Sigmoid colon (tissue), 7 donors: ENCODE results near the gene OR51M1. TPM values are rescaled to one million over a fixed set of nuclear protein-coding genes. Genes with fewer than 3 reads are reported as not detected.
A peak's percentile ranks its signal among the peaks of the same experiment; 100 is the strongest.

Experiments
- DNase-seq: peaks from one replicate; pipeline ENCODE4 v3.0.0-alpha.2; 2019
- H3K27ac ChIP-seq, 4 donors: fragments of 200-600 bp; sonication (generic); one replicate each; pipeline ENCODE4 v1.5.1; 2016 to 2019; ENCODE audit warnings: mild to moderate bottlenecking in 1 of 4
- H3K27me3 ChIP-seq, 3 donors: fragments of 200-600 bp; sonication (generic); one replicate each; pipeline ENCODE4 v1.5.1; 2019; ENCODE audit warnings: mild to moderate bottlenecking in 1 of 3
- H3K36me3 ChIP-seq, 4 donors: fragments of 200-600 bp; sonication (generic); one replicate each; pipeline ENCODE4 v1.5.1; 2016 to 2019
- H3K4me1 ChIP-seq, 4 donors: fragments of 200-600 bp; sonication (generic); one replicate each; pipeline ENCODE4 v1.5.1; 2017 to 2019
- H3K4me3 ChIP-seq, 4 donors: fragments of 200-600 bp; sonication (generic); one replicate each; pipeline ENCODE4 v1.5.1; 2017 to 2019; ENCODE audit warnings: mild to moderate bottlenecking in 2 of 4, moderate library complexity in 1 of 4
- H3K9me3 ChIP-seq, 4 donors: fragments of 200-600 bp in 3 of 4; sonication (generic) in 3 of 4; one replicate each; pipeline versions ENCODE4 v1.5.1 to v1.6.1; 2013 to 2019
- CTCF ChIP-seq, 4 experiments: fragments of 450-650 bp in 3 of 4; fragments of 200-600 bp in 1 of 4; IDR thresholded peaks; one replicate each; pipeline ENCODE4 v1.5.1; 2016 to 2019; ENCODE audit warnings: antibody characterized with exemption in 4 of 4, mild to moderate bottlenecking in 3 of 4, moderate library complexity in 2 of 4
- EP300 ChIP-seq, 4 donors: sonication (generic); formaldehyde crosslinking; IDR thresholded peaks; one replicate each; pipeline ENCODE4 v1.6.1; 2017; ENCODE audit warnings: antibody characterized with exemption in 4 of 4
- POLR2A ChIP-seq, 2 donors: fragments of 450-650 bp; IDR thresholded peaks; one replicate each; pipeline ENCODE4 v1.6.1; 2016; ENCODE audit warnings: antibody characterized with exemption in 2 of 2, mild to moderate bottlenecking in 2 of 2, moderate library complexity in 2 of 2
- POLR2AphosphoS5 ChIP-seq, 4 donors: sonication (generic); formaldehyde crosslinking; IDR thresholded peaks; one replicate each; pipeline ENCODE4 v1.6.1; 2017; ENCODE audit warnings: antibody characterized with exemption in 4 of 4
- WGBS, 2 donors: extraction: QIAGEN DNeasy Blood & Tissue Kit; methylation state at CpG; one replicate each; pipeline ENCODE4 v1.1.7; 2013; 5-methylcytosine and 5-hydroxymethylcytosine counted together
- intact Hi-C: fragments of 100-400 bp; cut with DNase I; formaldehyde crosslinking; loops from one replicate; pipeline ENCODE4 v1.15.1; 2023
- polyA plus RNA-seq, 3 donors: library from polyadenylated mRNA; stranded (reverse); fragments of 200-250 nt; gene quantifications; one replicate each; pipeline ENCODE4 v1.2.3, GENCODE V29; 2013
- total RNA-seq, 4 donors: library from RNA; depleted of rRNA; stranded (reverse); fragments of >200 nt; gene quantifications; one replicate each; pipeline ENCODE4 v1.1.0, GENCODE V29; 2016
- donor health status: healthy with polysubstance abuse.
- donor health status: Bipolar disorder and iron deficiency.
- donor health status: healthy.

The OR51M1 gene
- total and polyA plus RNA-seq, 7 donors, result under 0.01 TPM; not detected in 6

GRCh38 chr11:5380740-5381342, 2.8 kb upstream of the OR51M1 start:
- DNase-seq, result no peak
- intact Hi-C loops, result loop anchor here (5.0 kb wide), 1 partner anchor 754 kb away; no protein-coding TSS in a partner anchor
- Histone ChIP-seq H3K27me3 (no peaks in the 10 kb centered on the region), H3K27ac (no peak overlapping the region), H3K9me3 (no peaks in the 10 kb centered on the region), H3K4me3 (no peak overlapping the region), H3K4me1 (no peaks in the 10 kb centered on the region), H3K36me3 (no peaks in the 10 kb centered on the region)
- 75 to 77% methylated on average over 4 of the region's 4 CpGs for WGBS, 2 donors
- TF ChIP-seq POLR2AphosphoS5 (IDR thresholded peaks at IDR 0.05) (no peak), CTCF (IDR thresholded peaks at IDR 0.05) (peak in 3 of 4 experiments; percentile 20 to 51 (median 27)), EP300 (IDR thresholded peaks at IDR 0.05) (no peak), POLR2A (IDR thresholded peaks at IDR 0.05) (no peak)

GRCh38 chr11:5384335-5384734, 723 bp downstream of the OR51M1 start:
- intact Hi-C loops, result loop anchor here (5.0 kb wide), 1 partner anchor 757 kb away; no protein-coding TSS in a partner anchor
- Histone ChIP-seq H3K4me3 (no peak overlapping the region), H3K27ac (no peak overlapping the region), H3K4me1 (no peaks in the 10 kb centered on the region), H3K36me3 (no peaks in the 10 kb centered on the region), H3K27me3 (no peaks in the 10 kb centered on the region), H3K9me3 (no peaks in the 10 kb centered on the region)
- TF ChIP-seq EP300 (IDR thresholded peaks at IDR 0.05) (no peak), POLR2AphosphoS5 (IDR thresholded peaks at IDR 0.05) (no peak), CTCF (IDR thresholded peaks at IDR 0.05) (no peak), POLR2A (IDR thresholded peaks at IDR 0.05) (no peak)
- no peak for DNase-seq
- 59 to 80% methylated on average over 2 of the region's 2 CpGs for WGBS, 2 donors

- no peak overlapping the region for H3K4me3 ChIP-seq
- H3K4me1 ChIP-seq, result no peaks in the 10 kb centered on the region
- 65 to 78% methylated on average over 2 of the region's 2 CpGs for WGBS, 2 donors
- intact Hi-C loops, result no loop called here
- no peaks in the 10 kb centered on the region for H3K9me3 ChIP-seq
- TF ChIP-seq EP300 (IDR thresholded peaks at IDR 0.05), result no peak
- TF ChIP-seq POLR2A (IDR thresholded peaks at IDR 0.05), result no peak
- TF ChIP-seq CTCF (IDR thresholded peaks at IDR 0.05), result no peak
- TF ChIP-seq POLR2AphosphoS5 (IDR thresholded peaks at IDR 0.05), result no peak
- DNase-seq, result no peak
- no peaks in the 10 kb centered on the region for H3K36me3 ChIP-seq
- H3K27me3 ChIP-seq, result no peaks in the 10 kb centered on the region
- H3K27ac ChIP-seq, result no peak overlapping the region
Measured at GRCh38 chr11:5390210-5390609, 6.6 kb downstream of the OR51M1 start.

GRCh38 chr11:5394091-5394490, 10.5 kb downstream of the OR51M1 start:
- H3K4me3 ChIP-seq, result no peak overlapping the region
- H3K4me1 ChIP-seq, result no peaks in the 10 kb centered on the region
- no peaks in the 10 kb centered on the region for H3K9me3 ChIP-seq
- TF ChIP-seq POLR2A (IDR thresholded peaks at IDR 0.05) (no peak), POLR2AphosphoS5 (IDR thresholded peaks at IDR 0.05) (no peak), EP300 (IDR thresholded peaks at IDR 0.05) (no peak), CTCF (IDR thresholded peaks at IDR 0.05) (no peak)
- no peaks in the 10 kb centered on the region for H3K27me3 ChIP-seq
- no peak for DNase-seq
- no peaks in the 10 kb centered on the region for H3K36me3 ChIP-seq
- H3K27ac ChIP-seq, result no peak overlapping the region
- intact Hi-C loops, result no loop called here

- intact Hi-C loops, result no loop called here
- H3K4me3 ChIP-seq, result no peak overlapping the region
- DNase-seq, result no peak
- no peaks in the 10 kb centered on the region for H3K27me3 ChIP-seq
- no peaks in the 10 kb centered on the region for H3K36me3 ChIP-seq
- no peak overlapping the region for H3K27ac ChIP-seq
- TF ChIP-seq CTCF (IDR thresholded peaks at IDR 0.05) (no peak), EP300 (IDR thresholded peaks at IDR 0.05) (no peak), POLR2AphosphoS5 (IDR thresholded peaks at IDR 0.05) (no peak), POLR2A (IDR thresholded peaks at IDR 0.05) (no peak)
- no peaks in the 10 kb centered on the region for H3K4me1 ChIP-seq
- no peaks in the 10 kb centered on the region for H3K9me3 ChIP-seq
Measured at GRCh38 chr11:5398936-5399335, 15.3 kb downstream of the OR51M1 start.
